H9 (cell line): ENCODE results near the gene NT5DC3. TPM values are rescaled to one million over a fixed set of nuclear protein-coding genes. Genes with fewer than 3 reads are reported as not detected.
A peak's percentile ranks its signal among the peaks of the same experiment; 100 is the strongest.

ENCODE experiments used
- DNase-seq: peaks from one replicate; pipeline ENCODE4 v3.0.0-alpha.2; 2017
- H2AFZ ChIP-seq: one replicate; pipeline ENCODE4 v1.6.1; 2013; ENCODE audit warnings: mild to moderate bottlenecking, low read length, control low read depth, moderate library complexity
- H2AK5ac ChIP-seq: 2 replicates; pipeline ENCODE4 v1.6.1; 2013; ENCODE audit warnings: low read length, control low read depth, mixed read lengths; ENCODE audit not compliant: insufficient read length
- H2BK120ac ChIP-seq: one replicate; pipeline ENCODE4 v1.6.1; 2013; ENCODE audit warnings: low read depth, mild to moderate bottlenecking, low read length, control low read depth, inconsistent platforms; ENCODE audit not compliant: poor library complexity, severe bottlenecking
- H2BK12ac ChIP-seq: 2 replicates; pipeline ENCODE4 v1.6.1; 2013; ENCODE audit warnings: low read length, control low read depth, mixed read lengths, low read depth; ENCODE audit not compliant: insufficient read length
- H2BK15ac ChIP-seq: 2 replicates; pipeline ENCODE4 v1.6.1; 2013; ENCODE audit warnings: low read depth, low read length, control low read depth
- H2BK20ac ChIP-seq: one replicate; pipeline ENCODE4 v1.6.1; 2013; ENCODE audit warnings: low read depth, mild to moderate bottlenecking, low read length, control low read depth, inconsistent platforms; ENCODE audit not compliant: poor library complexity, severe bottlenecking
- H2BK5ac ChIP-seq: 2 replicates; pipeline ENCODE4 v1.6.1; 2013; ENCODE audit warnings: low read length, control low read depth, mixed read lengths; ENCODE audit not compliant: insufficient read length
- H3K14ac ChIP-seq: 2 replicates; pipeline ENCODE4 v1.6.1; 2013; ENCODE audit warnings: low read length, control low read depth; ENCODE audit not compliant: insufficient read depth
- H3K18ac ChIP-seq: 2 replicates; pipeline ENCODE4 v1.6.1; 2013; ENCODE audit warnings: low read depth, mild to moderate bottlenecking, mixed read lengths, low read length, control low read depth; ENCODE audit not compliant: insufficient read length
- H3K23ac ChIP-seq: 2 replicates; pipeline ENCODE4 v1.6.1; 2013; ENCODE audit warnings: low read length, control low read depth, mixed read lengths, low read depth; ENCODE audit not compliant: insufficient read length
- H3K23me2 ChIP-seq: 2 replicates; pipeline ENCODE4 v1.6.1; 2013; ENCODE audit warnings: low read depth, mild to moderate bottlenecking, mixed read lengths, low read length, control low read depth; ENCODE audit not compliant: insufficient read length, poor library complexity, severe bottlenecking
- H3K27ac ChIP-seq: 2 replicates; pipeline ENCODE4 v1.5.1; 2013; ENCODE audit warnings: low read length, control low read depth, mixed read lengths, low read depth; ENCODE audit not compliant: insufficient read length
- H3K27me3 ChIP-seq: 2 replicates; pipeline ENCODE4 v1.6.1; 2013; ENCODE audit warnings: low read length, control low read depth, inconsistent platforms; ENCODE audit not compliant: insufficient read depth
- H3K4ac ChIP-seq: 2 replicates; pipeline ENCODE4 v1.6.1; 2013; ENCODE audit warnings: low read depth, mild to moderate bottlenecking, control low read depth, inconsistent platforms, low read length, moderate library complexity
- H3K4me1 ChIP-seq: 2 replicates; pipeline ENCODE4 v1.6.1; 2013; ENCODE audit warnings: low read length, control low read depth, inconsistent platforms; ENCODE audit not compliant: insufficient read depth
- H3K4me2 ChIP-seq: 2 replicates; pipeline ENCODE4 v1.6.1; 2013; ENCODE audit warnings: low read length, control low read depth, mixed read lengths; ENCODE audit not compliant: insufficient read length, insufficient read depth
- H3K56ac ChIP-seq: 2 replicates; pipeline ENCODE4 v1.6.1; 2013; ENCODE audit warnings: low read depth, mild to moderate bottlenecking, mixed read lengths, low read length, control low read depth; ENCODE audit not compliant: insufficient read length
- H3K79me1 ChIP-seq: 2 replicates; pipeline ENCODE4 v1.6.1; 2013; ENCODE audit warnings: low read depth, mild to moderate bottlenecking, moderate library complexity, low read length, control low read depth, inconsistent platforms; ENCODE audit not compliant: insufficient read depth, poor library complexity, severe bottlenecking
- H3K79me2 ChIP-seq: 2 replicates; pipeline ENCODE4 v1.6.1; 2013; ENCODE audit warnings: low read length, control low read depth, inconsistent platforms; ENCODE audit not compliant: insufficient read depth
- H3K9ac ChIP-seq: 2 replicates; pipeline ENCODE4 v1.6.1; 2013; ENCODE audit warnings: low read length, control low read depth, mixed read lengths; ENCODE audit not compliant: insufficient read length; ENCODE audit errors: extremely low read depth
- H3K9me3 ChIP-seq: one replicate; pipeline ENCODE4 v1.6.1; 2013; ENCODE audit warnings: low read depth, low read length, inconsistent platforms; ENCODE audit not compliant: control insufficient read depth
- H3T11ph ChIP-seq: one replicate; pipeline ENCODE4 v1.6.1; 2013; ENCODE audit warnings: mild to moderate bottlenecking, low read length, control low read depth, inconsistent platforms
- H4K20me1 ChIP-seq: one replicate; pipeline ENCODE4 v1.6.1; 2013; ENCODE audit not compliant: control insufficient read depth, insufficient read length, insufficient read depth
- H4K5ac ChIP-seq: 2 replicates; pipeline ENCODE4 v1.6.1; 2013; ENCODE audit warnings: low read depth, mild to moderate bottlenecking, mixed read lengths, low read length, control low read depth; ENCODE audit not compliant: insufficient read length
- H4K8ac ChIP-seq: replicated peaks from 2 replicates; pipeline ENCODE4 v1.6.1; 2013; ENCODE audit warnings: low read length, control low read depth, mixed read lengths, low read depth; ENCODE audit not compliant: insufficient read length
- H4K91ac ChIP-seq: 2 replicates; pipeline ENCODE4 v1.6.1; 2013; ENCODE audit warnings: low read depth, mild to moderate bottlenecking, moderate library complexity, mixed read lengths, low read length, control low read depth; ENCODE audit not compliant: insufficient read length
- H3K27ac Mint-ChIP-seq, 3 experiments: 2 replicates in 2 of 3; 3 replicates in 1 of 3; pipeline ENCODE4 v1.8.0; 2020 to 2021; ENCODE audit warnings: mixed read lengths in 3 of 3, mild to moderate bottlenecking in 1 of 3, moderate library complexity in 1 of 3
- H3K27me3 Mint-ChIP-seq: 2 replicates; pipeline ENCODE4 v1.8.0; 2021; ENCODE audit warnings: low read depth, mild to moderate bottlenecking, moderate library complexity, mixed read lengths
- H3K36me3 Mint-ChIP-seq, 3 experiments: 2 replicates in 2 of 3; 3 replicates in 1 of 3; pipeline ENCODE4 v1.8.0; 2020 to 2021; ENCODE audit warnings: low read depth in 3 of 3, mixed read lengths in 3 of 3; ENCODE audit not compliant: insufficient read depth in 1 of 3
- H3K4me1 Mint-ChIP-seq, 2 experiments: 2 replicates each; pipeline ENCODE4 v1.8.0; 2020; ENCODE audit warnings: mixed read lengths in 2 of 2
- H3K4me3 Mint-ChIP-seq, 2 experiments: 2 replicates in 1 of 2; 3 replicates in 1 of 2; pipeline ENCODE4 v1.8.0; 2020 to 2021; ENCODE audit warnings: mild to moderate bottlenecking in 2 of 2, mixed read lengths in 2 of 2, moderate library complexity in 1 of 2
- H3K9me3 Mint-ChIP-seq, 2 experiments: 2 replicates in 1 of 2; 3 replicates in 1 of 2; pipeline ENCODE4 v1.8.0; 2020; ENCODE audit warnings: mild to moderate bottlenecking in 2 of 2, mixed read lengths in 2 of 2, moderate library complexity in 1 of 2
- WGBS: extraction: QIAGEN DNeasy Blood & Tissue Kit; methylation state at CpG from one replicate; pipeline ENCODE4 v1.1.7; 2013; ENCODE audit warnings: missing lambda C conversion rate, low lambda C conversion rate, mixed read lengths; ENCODE audit not compliant: insufficient read length; ENCODE audit errors: extremely low coverage; 5-methylcytosine and 5-hydroxymethylcytosine counted together
- total RNA-seq: library from RNA; stranded (reverse); gene quantifications from 2 replicates; pipeline ENCODE4 v1.2.1, GENCODE V29; 2021
- TF ChIP-seq, protein P1 (sequence below): fragments of 200-600 bp; sonication (generic); conservative IDR thresholded peaks from 3 replicates; pipeline ENCODE4 v1.8.0; 2021; ENCODE audit warnings: antibody characterized with exemption, mild to moderate bottlenecking

The NT5DC3 gene
- total RNA-seq, 1 experiment from 2014 or later: 13.6 TPM

GRCh38 chr12:103801709-103802585 is 39.1 kb downstream of the NT5DC3 start:
- Histone ChIP-seq H3K14ac (no peak overlapping the region), H2BK120ac (no peak overlapping the region), H3K4me2 (no peak overlapping the region), H3K9me3 (no peaks in the 10 kb centered on the region), H3K9ac (no peak overlapping the region), H2BK20ac (no peak overlapping the region), H3K27ac (no peak overlapping the region), H4K20me1 (no peaks in the 10 kb centered on the region), H3K23me2 (no peaks in the 10 kb centered on the region), H3K18ac (no peak overlapping the region), H4K5ac (no peak overlapping the region), H2BK5ac (no peak overlapping the region), H2BK12ac (no peak overlapping the region), H3K79me1 (no peaks in the 10 kb centered on the region), H3T11ph (no peak overlapping the region), H3K27me3 (no peaks in the 10 kb centered on the region), H2AK5ac (no peak overlapping the region), H3K4ac (no peak overlapping the region), H2AFZ (no peak overlapping the region), H3K4me1 (no peaks in the 10 kb centered on the region; the same call in 1 of the 2 replicates), H3K79me2 (no peaks in the 10 kb centered on the region), H2BK15ac (no peak overlapping the region), H3K56ac (no peak overlapping the region), H4K8ac (no peak overlapping the region), H4K91ac (no peak overlapping the region), H3K23ac (no peak overlapping the region)
- no CpG with 5 or more reads among the region's 11 CpGs for WGBS
- peaks cover 18 to 36% (median 27%) of the 10 kb centered on the region in 3 experiments; a peak in 6 of 7 replicates for H3K36me3 Mint-ChIP-seq
- no peak for DNase-seq
- no peaks in the 10 kb centered on the region for H3K9me3 Mint-ChIP-seq
- TF ChIP-seq, protein P1, sequence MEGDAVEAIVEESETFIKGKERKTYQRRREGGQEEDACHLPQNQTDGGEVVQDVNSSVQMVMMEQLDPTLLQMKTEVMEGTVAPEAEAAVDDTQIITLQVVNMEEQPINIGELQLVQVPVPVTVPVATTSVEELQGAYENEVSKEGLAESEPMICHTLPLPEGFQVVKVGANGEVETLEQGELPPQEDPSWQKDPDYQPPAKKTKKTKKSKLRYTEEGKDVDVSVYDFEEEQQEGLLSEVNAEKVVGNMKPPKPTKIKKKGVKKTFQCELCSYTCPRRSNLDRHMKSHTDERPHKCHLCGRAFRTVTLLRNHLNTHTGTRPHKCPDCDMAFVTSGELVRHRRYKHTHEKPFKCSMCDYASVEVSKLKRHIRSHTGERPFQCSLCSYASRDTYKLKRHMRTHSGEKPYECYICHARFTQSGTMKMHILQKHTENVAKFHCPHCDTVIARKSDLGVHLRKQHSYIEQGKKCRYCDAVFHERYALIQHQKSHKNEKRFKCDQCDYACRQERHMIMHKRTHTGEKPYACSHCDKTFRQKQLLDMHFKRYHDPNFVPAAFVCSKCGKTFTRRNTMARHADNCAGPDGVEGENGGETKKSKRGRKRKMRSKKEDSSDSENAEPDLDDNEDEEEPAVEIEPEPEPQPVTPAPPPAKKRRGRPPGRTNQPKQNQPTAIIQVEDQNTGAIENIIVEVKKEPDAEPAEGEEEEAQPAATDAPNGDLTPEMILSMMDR: no peak
- H3K27me3 Mint-ChIP-seq: no peaks in the 10 kb centered on the region
- 0 out of 7 replicates have a peak overlapping the region, but pooled peaks of 1 of the 3 experiments have one; percentile 45 for H3K27ac Mint-ChIP-seq
- peaks cover 10 to 22% of the 10 kb centered on the region in 2 experiments for H3K4me1 Mint-ChIP-seq
- no peak overlapping the region for H3K4me3 Mint-ChIP-seq
